K562 (cell line): ENCODE results near the gene RUNX1. TPM values are rescaled to one million over a fixed set of nuclear protein-coding genes. Genes with fewer than 3 reads are reported as not detected.

Experiments
- ARHGAP35 ChIP-seq: fragments of 450-650 bp; IDR thresholded peaks from 2 replicates; pipeline ENCODE4 v1.6.1; 2018; ENCODE audit not compliant: partially characterized antibody
- CXXC5 ChIP-seq: fragments of 250-450 bp; sonication (Bioruptor Pico); IDR thresholded peaks from 2 replicates; pipeline ENCODE4 v1.8.0; 2022; ENCODE audit warnings: inconsistent platforms, mild to moderate bottlenecking, moderate library complexity
- EWSR1 ChIP-seq: fragments of 450-650 bp; IDR thresholded peaks from 2 replicates; pipeline ENCODE4 v1.6.1; 2018; ENCODE audit warnings: borderline replicate concordance, mild to moderate bottlenecking, low read depth, moderate library complexity; ENCODE audit not compliant: partially characterized antibody
- GATAD2A ChIP-seq: fragments of 450-650 bp; IDR thresholded peaks from 2 replicates; pipeline ENCODE4 v1.6.1; 2017
- IFI16 ChIP-seq: fragments of 250-450 bp; sonication (Bioruptor Pico); IDR thresholded peaks from 2 replicates; pipeline ENCODE4 v2.1.2; 2022; ENCODE audit warnings: mild to moderate bottlenecking, inconsistent platforms
- MCM3 ChIP-seq: fragments of 450-650 bp; IDR thresholded peaks from 2 replicates; pipeline ENCODE4 v1.6.1; 2016
- MTA1 ChIP-seq: fragments of 450-650 bp; IDR thresholded peaks from 2 replicates; pipeline ENCODE4 v1.6.1; 2017; ENCODE audit warnings: borderline replicate concordance
- MTA2 ChIP-seq: fragments of 450-650 bp; IDR thresholded peaks from 2 replicates; pipeline ENCODE4 v1.6.1; 2016; ENCODE audit warnings: low read depth
- NFRKB ChIP-seq: fragments of 450-650 bp; IDR thresholded peaks from 2 replicates; pipeline ENCODE4 v1.6.1; 2016; ENCODE audit warnings: low read depth
- OTX1 ChIP-seq: fragments of 450-650 bp; formaldehyde crosslinking; IDR thresholded peaks from 2 replicates; pipeline ENCODE4 v1.4.0; 2022; ENCODE audit warnings: mild to moderate bottlenecking
- SMARCE1 ChIP-seq: fragments of 450-650 bp; IDR thresholded peaks from 2 replicates; pipeline ENCODE4 v1.7.1; 2016; ENCODE audit warnings: mild to moderate bottlenecking
- TBP ChIP-seq: optimal IDR thresholded peaks from 2 replicates; pipeline ENCODE3; 2011; ENCODE audit warnings: low read depth, low read length, improper control_type of control experiment
- ZNF140 ChIP-seq: fragments of 250-450 bp; sonication (Bioruptor Pico); IDR thresholded peaks from 2 replicates; pipeline ENCODE4 v1.8.0; 2021; ENCODE audit warnings: moderate library complexity, mild to moderate bottlenecking, inconsistent platforms
- ZNF551 ChIP-seq: fragments of 250-450 bp; sonication (Bioruptor Pico); IDR thresholded peaks from 2 replicates; pipeline ENCODE4 v1.5.0; 2021; ENCODE audit warnings: mild to moderate bottlenecking, moderate library complexity
- ZNF644 ChIP-seq: fragments of 200-800 bp; sonication (Bioruptor generic); IDR thresholded peaks from 2 replicates; pipeline ENCODE4 v1.6.1; 2016; ENCODE audit warnings: low read depth, missing genetic modification characterization, missing compliant biosample characterization
- polyA plus RNA-seq, 8 experiments: library from polyadenylated mRNA; depleted of rRNA in 4 of 8; stranded (reverse) in 5 of 8; unstranded in 3 of 8; fragments of >200 nt; fragmentation: Nextera tagmentation in 2 of 8; fragmentation: Illumina TruSeq in 1 of 8; extraction: Ambion mirVana in 2 of 8; extraction: Trizol in 1 of 8; gene quantifications; 2 replicates each; pipeline versions ENCODE4 v1.2.1 to v1.2.3, GENCODE V29; 2011 to 2014; ENCODE audit warnings: inconsistent platforms in 1 of 8, missing spikeins in 1 of 8
- total RNA-seq, 7 experiments: library from RNA; depleted of rRNA in 6 of 7; stranded (reverse); fragments of >200 nt in 6 of 7; fragmentation: Illumina TruSeq in 2 of 7; extraction: Trizol in 2 of 7; gene quantifications; 2 replicates each; pipeline versions ENCODE4 v1.2.1 to v1.2.3, GENCODE V29; 2011 to 2021; ENCODE audit warnings: low replicate concordance in 1 of 7
- TF ChIP-seq, protein P1 (sequence below): sonication (generic); formaldehyde crosslinking; IDR thresholded peaks from 2 replicates; pipeline ENCODE4 v1.8.0; 2023; ENCODE audit warnings: missing genetic modification reagents, mild to moderate bottlenecking, borderline replicate concordance
- TF ChIP-seq, protein P2 (sequence below): sonication (generic); formaldehyde crosslinking; IDR thresholded peaks from 2 replicates; pipeline ENCODE4 v1.8.0; 2022; ENCODE audit warnings: mild to moderate bottlenecking, missing genetic modification reagents
- TF ChIP-seq, protein P3 (sequence below): fragments of 450-650 bp; IDR thresholded peaks from 2 replicates; pipeline ENCODE4 v1.6.1; 2016; ENCODE audit warnings: mild to moderate bottlenecking
- TF ChIP-seq, protein P4 (sequence below): fragments of 450-650 bp; formaldehyde crosslinking; IDR thresholded peaks from 2 replicates; pipeline ENCODE4 v1.4.0; 2020; ENCODE audit warnings: mild to moderate bottlenecking, mixed read lengths

Gene RUNX1
- total and polyA plus RNA-seq, 9 of the 15 experiments (the other 6 are each of a cell fraction or from before 2014, with no cell fraction given), result 2.2 to 68.6 (median 17.8) TPM

DNA sequence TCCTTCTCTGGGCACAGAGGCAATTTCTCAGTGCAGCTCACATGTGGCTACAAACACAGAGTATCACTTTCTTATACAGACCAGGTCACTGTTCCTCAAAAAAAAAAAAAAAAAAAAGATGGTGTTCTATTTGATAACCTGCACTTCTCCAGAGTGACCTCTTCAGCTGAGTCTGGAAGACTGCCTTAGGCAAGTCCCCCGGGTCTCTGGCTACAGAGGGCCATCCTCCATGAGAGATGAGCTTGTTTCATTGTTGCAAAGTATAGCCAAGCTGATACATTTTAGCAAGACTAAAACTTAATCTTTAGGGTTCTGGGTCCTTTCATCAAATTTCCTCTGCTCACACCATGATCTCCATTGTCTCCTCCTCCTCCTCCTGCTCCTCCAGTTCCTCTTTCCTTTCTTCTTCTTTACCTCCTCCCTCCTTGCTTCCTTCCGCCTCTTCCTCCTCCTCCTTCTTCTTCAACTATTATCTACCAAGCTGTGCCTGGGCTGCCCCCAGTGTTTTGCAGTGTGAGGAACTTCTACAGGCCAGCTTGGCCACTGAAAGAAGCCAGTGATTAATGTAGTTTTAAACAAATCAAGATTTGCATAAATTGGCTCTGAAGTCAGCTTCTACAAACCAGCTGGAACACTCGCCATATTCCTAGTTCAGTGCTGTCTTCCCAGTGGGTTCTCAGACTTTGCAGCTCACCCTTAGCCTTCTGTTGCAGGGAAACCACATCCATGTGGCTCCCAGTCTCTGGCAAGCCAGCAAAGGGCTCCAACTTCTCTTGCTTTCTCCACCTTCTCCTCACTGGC is 139.4 kb downstream of the RUNX1 start (continued):
- TF ChIP-seq, protein P1, sequence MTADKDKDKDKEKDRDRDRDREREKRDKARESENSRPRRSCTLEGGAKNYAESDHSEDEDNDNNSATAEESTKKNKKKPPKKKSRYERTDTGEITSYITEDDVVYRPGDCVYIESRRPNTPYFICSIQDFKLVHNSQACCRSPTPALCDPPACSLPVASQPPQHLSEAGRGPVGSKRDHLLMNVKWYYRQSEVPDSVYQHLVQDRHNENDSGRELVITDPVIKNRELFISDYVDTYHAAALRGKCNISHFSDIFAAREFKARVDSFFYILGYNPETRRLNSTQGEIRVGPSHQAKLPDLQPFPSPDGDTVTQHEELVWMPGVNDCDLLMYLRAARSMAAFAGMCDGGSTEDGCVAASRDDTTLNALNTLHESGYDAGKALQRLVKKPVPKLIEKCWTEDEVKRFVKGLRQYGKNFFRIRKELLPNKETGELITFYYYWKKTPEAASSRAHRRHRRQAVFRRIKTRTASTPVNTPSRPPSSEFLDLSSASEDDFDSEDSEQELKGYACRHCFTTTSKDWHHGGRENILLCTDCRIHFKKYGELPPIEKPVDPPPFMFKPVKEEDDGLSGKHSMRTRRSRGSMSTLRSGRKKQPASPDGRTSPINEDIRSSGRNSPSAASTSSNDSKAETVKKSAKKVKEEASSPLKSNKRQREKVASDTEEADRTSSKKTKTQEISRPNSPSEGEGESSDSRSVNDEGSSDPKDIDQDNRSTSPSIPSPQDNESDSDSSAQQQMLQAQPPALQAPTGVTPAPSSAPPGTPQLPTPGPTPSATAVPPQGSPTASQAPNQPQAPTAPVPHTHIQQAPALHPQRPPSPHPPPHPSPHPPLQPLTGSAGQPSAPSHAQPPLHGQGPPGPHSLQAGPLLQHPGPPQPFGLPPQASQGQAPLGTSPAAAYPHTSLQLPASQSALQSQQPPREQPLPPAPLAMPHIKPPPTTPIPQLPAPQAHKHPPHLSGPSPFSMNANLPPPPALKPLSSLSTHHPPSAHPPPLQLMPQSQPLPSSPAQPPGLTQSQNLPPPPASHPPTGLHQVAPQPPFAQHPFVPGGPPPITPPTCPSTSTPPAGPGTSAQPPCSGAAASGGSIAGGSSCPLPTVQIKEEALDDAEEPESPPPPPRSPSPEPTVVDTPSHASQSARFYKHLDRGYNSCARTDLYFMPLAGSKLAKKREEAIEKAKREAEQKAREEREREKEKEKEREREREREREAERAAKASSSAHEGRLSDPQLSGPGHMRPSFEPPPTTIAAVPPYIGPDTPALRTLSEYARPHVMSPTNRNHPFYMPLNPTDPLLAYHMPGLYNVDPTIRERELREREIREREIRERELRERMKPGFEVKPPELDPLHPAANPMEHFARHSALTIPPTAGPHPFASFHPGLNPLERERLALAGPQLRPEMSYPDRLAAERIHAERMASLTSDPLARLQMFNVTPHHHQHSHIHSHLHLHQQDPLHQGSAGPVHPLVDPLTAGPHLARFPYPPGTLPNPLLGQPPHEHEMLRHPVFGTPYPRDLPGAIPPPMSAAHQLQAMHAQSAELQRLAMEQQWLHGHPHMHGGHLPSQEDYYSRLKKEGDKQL (CRISPR knock-in tag), result 0 out of 2 replicates have a peak, but pooled peaks have one; percentile 58
- TF ChIP-seq SMARCE1, result peak; percentile 57; the same call in 1 of the 2 replicates
- TF ChIP-seq, protein P2, sequence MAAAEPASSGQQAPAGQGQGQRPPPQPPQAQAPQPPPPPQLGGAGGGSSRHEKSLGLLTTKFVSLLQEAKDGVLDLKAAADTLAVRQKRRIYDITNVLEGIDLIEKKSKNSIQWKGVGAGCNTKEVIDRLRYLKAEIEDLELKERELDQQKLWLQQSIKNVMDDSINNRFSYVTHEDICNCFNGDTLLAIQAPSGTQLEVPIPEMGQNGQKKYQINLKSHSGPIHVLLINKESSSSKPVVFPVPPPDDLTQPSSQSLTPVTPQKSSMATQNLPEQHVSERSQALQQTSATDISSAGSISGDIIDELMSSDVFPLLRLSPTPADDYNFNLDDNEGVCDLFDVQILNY (CRISPR knock-in tag), result no peak
- peak; percentile 25 for TF ChIP-seq TBP
- TF ChIP-seq ZNF644 (tag), result no peak
- TF ChIP-seq ZNF140, result no peak
- peak; percentile 42; the same call in 1 of the 2 replicates for TF ChIP-seq MTA2
- TF ChIP-seq GATAD2A, result peak; percentile 75
- no peak for TF ChIP-seq ZNF551 (CRISPR knock-in tag)
- peak; percentile 55; the same call in 1 of the 2 replicates for TF ChIP-seq NFRKB
- TF ChIP-seq IFI16 (CRISPR knock-in tag), result peak; percentile 65
- TF ChIP-seq, protein P3, sequence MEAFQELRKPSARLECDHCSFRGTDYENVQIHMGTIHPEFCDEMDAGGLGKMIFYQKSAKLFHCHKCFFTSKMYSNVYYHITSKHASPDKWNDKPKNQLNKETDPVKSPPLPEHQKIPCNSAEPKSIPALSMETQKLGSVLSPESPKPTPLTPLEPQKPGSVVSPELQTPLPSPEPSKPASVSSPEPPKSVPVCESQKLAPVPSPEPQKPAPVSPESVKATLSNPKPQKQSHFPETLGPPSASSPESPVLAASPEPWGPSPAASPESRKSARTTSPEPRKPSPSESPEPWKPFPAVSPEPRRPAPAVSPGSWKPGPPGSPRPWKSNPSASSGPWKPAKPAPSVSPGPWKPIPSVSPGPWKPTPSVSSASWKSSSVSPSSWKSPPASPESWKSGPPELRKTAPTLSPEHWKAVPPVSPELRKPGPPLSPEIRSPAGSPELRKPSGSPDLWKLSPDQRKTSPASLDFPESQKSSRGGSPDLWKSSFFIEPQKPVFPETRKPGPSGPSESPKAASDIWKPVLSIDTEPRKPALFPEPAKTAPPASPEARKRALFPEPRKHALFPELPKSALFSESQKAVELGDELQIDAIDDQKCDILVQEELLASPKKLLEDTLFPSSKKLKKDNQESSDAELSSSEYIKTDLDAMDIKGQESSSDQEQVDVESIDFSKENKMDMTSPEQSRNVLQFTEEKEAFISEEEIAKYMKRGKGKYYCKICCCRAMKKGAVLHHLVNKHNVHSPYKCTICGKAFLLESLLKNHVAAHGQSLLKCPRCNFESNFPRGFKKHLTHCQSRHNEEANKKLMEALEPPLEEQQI, result peak; percentile 43; the same call in 1 of the 2 replicates
- no peak for TF ChIP-seq MCM3
- peak; percentile 85; the same call in 1 of the 2 replicates for TF ChIP-seq MTA1
- TF ChIP-seq OTX1 (CRISPR knock-in tag), result 0 out of 2 replicates have a peak, but pooled peaks have one; percentile 52
- peak; percentile 46 for TF ChIP-seq CXXC5
- TF ChIP-seq, protein P4, sequence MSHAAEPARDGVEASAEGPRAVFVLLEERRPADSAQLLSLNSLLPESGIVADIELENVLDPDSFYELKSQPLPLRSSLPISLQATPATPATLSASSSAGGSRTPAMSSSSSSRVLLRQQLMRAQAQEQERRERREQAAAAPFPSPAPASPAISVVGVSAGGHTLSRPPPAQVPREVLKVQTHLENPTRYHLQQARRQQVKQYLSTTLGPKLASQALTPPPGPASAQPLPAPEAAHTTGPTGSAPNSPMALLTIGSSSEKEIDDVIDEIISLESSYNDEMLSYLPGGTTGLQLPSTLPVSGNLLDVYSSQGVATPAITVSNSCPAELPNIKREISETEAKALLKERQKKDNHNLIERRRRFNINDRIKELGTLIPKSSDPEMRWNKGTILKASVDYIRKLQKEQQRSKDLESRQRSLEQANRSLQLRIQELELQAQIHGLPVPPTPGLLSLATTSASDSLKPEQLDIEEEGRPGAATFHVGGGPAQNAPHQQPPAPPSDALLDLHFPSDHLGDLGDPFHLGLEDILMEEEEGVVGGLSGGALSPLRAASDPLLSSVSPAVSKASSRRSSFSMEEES (CRISPR knock-in tag), result no peak
- TF ChIP-seq EWSR1, result no peak
- TF ChIP-seq ARHGAP35, result no peak
